LNCaP clone FGC (cell line): Measurements from ENCODE around the gene PPP2R2B.

Experiments
- DNase-seq: peaks from one replicate; pipeline ENCODE4 v3.0.0-alpha.2; 2011; ENCODE audit warnings: low read depth
- H3K4me3 ChIP-seq: 2 replicates; pipeline ENCODE4 v1.5.1; 2011; ENCODE audit warnings: mild to moderate bottlenecking, low read depth, low read length, control low read depth
- CTCF ChIP-seq: IDR thresholded peaks from 2 replicates; pipeline ENCODE4 v1.5.1; 2012; ENCODE audit warnings: mild to moderate bottlenecking; ENCODE audit not compliant: control insufficient read depth, insufficient read depth; ENCODE audit errors: extremely low read depth

The PPP2R2B gene

GRCh38 chr5:146725025-146725424, 153.5 kb downstream of the PPP2R2B start:
- no peak for DNase-seq
- no peak overlapping the region for H3K4me3 ChIP-seq
- no peak for TF ChIP-seq CTCF

- no peak for TF ChIP-seq CTCF
- H3K4me3 ChIP-seq: no peak overlapping the region
- DNase-seq: no peak
Observed at GRCh38 chr5:146722361-146722779, 156.2 kb downstream of the PPP2R2B start.

GRCh38 chr5:146721073-146721815, 157.3 kb downstream of the PPP2R2B start:
- no peak for DNase-seq
- H3K4me3 ChIP-seq: no peak overlapping the region
- no peak for TF ChIP-seq CTCF

GRCh38 chr5:146720107-146720506, 158.4 kb downstream of the PPP2R2B start:
- no peak for TF ChIP-seq CTCF
- H3K4me3 ChIP-seq: no peak overlapping the region
- DNase-seq: no peak

GRCh38 chr5:146719179-146719578, 159.4 kb downstream of the PPP2R2B start:
- DNase-seq: no peak
- H3K4me3 ChIP-seq: no peak overlapping the region
- TF ChIP-seq CTCF: no peak

- no peak for TF ChIP-seq CTCF
- DNase-seq: no peak
- no peak overlapping the region for H3K4me3 ChIP-seq
Observed at GRCh38 chr5:146718609-146719008, 159.9 kb downstream of the PPP2R2B start.

- H3K4me3 ChIP-seq: no peak overlapping the region
- TF ChIP-seq CTCF: no peak
- DNase-seq: no peak
Observed at GRCh38 chr5:146717951-146718350, 160.6 kb downstream of the PPP2R2B start.
